Measurements from ENCODE around the gene MRC1.

GRCh38 chr10:17954861-17955260, 145.7 kb downstream of the MRC1 start:
- TF ChIP-seq EP300 (IDR thresholded peaks at IDR 0.05), result no peak
- no peak for TF ChIP-seq CTCF (IDR thresholded peaks at IDR 0.05)
- no peak for TF ChIP-seq RFX5 (IDR thresholded peaks at IDR 0.05)
- no peak for TF ChIP-seq CBX2 (IDR thresholded peaks at IDR 0.05; ENCODE audit: borderline replicate concordance, low read depth)
- no peak for TF ChIP-seq MAX (IDR thresholded peaks at IDR 0.05)
- no peak for TF ChIP-seq POLR2A (IDR thresholded peaks at IDR 0.05; ENCODE audit: low read length)
- TF ChIP-seq SMC3 (IDR thresholded peaks at IDR 0.05), result no peak
